Adipocyte (in vitro differentiated cells): ENCODE measurements around the gene CHST9.

Experiments
- DNase-seq: peaks from one replicate; pipeline ENCODE4 v3.0.0-alpha.2; 2015; ENCODE audit warnings: low read depth
- H3K27me3 ChIP-seq: replicated peaks from 2 replicates; pipeline ENCODE4 v1.7.0; 2013; ENCODE audit warnings: mild to moderate bottlenecking, low read length, moderate library complexity; ENCODE audit not compliant: control insufficient read depth, insufficient read depth
- H3K36me3 ChIP-seq: 2 replicates; pipeline ENCODE4 v1.7.0; 2013; ENCODE audit warnings: low read length, mild to moderate bottlenecking, moderate library complexity; ENCODE audit not compliant: control insufficient read depth, insufficient read depth, severe bottlenecking
- H3K4me1 ChIP-seq: 2 replicates; pipeline ENCODE4 v1.7.0; 2013; ENCODE audit warnings: mild to moderate bottlenecking, low read length, moderate library complexity; ENCODE audit not compliant: control insufficient read depth, insufficient read depth
- H3K4me3 ChIP-seq: 2 replicates; pipeline ENCODE4 v1.7.0; 2013; ENCODE audit warnings: mild to moderate bottlenecking, low read length, moderate library complexity
- H3K9ac ChIP-seq: 2 replicates; pipeline ENCODE4 v1.7.0; 2013; ENCODE audit warnings: mild to moderate bottlenecking, low read length, moderate library complexity
- H3K9me3 ChIP-seq: 2 replicates; pipeline ENCODE4 v1.7.0; 2013; ENCODE audit warnings: mild to moderate bottlenecking, low read length, moderate library complexity; ENCODE audit not compliant: control insufficient read depth

The CHST9 gene

GRCh38 chr18:27211569-27211968, 26.5 kb upstream of the CHST9 start:
- Histone ChIP-seq H3K9ac (no peak overlapping the region), H3K9me3 (no peaks in the 10 kb centered on the region), H3K4me3 (no peak overlapping the region), H3K4me1 (no peaks in the 10 kb centered on the region), H3K36me3 (no peaks in the 10 kb centered on the region), H3K27me3 (no peaks in the 10 kb centered on the region)
- no peak for DNase-seq

- Histone ChIP-seq H3K27me3 (no peaks in the 10 kb centered on the region), H3K9ac (no peak overlapping the region), H3K36me3 (no peaks in the 10 kb centered on the region), H3K4me3 (no peak overlapping the region), H3K4me1 (no peaks in the 10 kb centered on the region), H3K9me3 (no peaks in the 10 kb centered on the region)
- no peak for DNase-seq
Measured at GRCh38 chr18:27206411-27206810, 21.3 kb upstream of the CHST9 start.

GRCh38 chr18:27202741-27203140, 17.6 kb upstream of the CHST9 start:
- Histone ChIP-seq H3K4me3 (no peak overlapping the region), H3K36me3 (no peaks in the 10 kb centered on the region)

GRCh38 chr18:27198036-27198435, 12.9 kb upstream of the CHST9 start:
- H3K9me3 ChIP-seq: no peaks in the 10 kb centered on the region
- no peaks in the 10 kb centered on the region for H3K36me3 ChIP-seq
- H3K4me1 ChIP-seq: no peaks in the 10 kb centered on the region
- no peaks in the 10 kb centered on the region for H3K27me3 ChIP-seq
- H3K9ac ChIP-seq: no peak overlapping the region
- no peak for DNase-seq
- no peak overlapping the region for H3K4me3 ChIP-seq

More at GRCh38 chr18:27202741-27203140, 17.6 kb upstream of the CHST9 start:
- Histone ChIP-seq H3K9me3 (no peaks in the 10 kb centered on the region), H3K27me3 (no peaks in the 10 kb centered on the region), H3K4me1 (no peaks in the 10 kb centered on the region), H3K9ac (no peak overlapping the region)
- no peak for DNase-seq

GRCh38 chr18:27188309-27188708, 3.2 kb upstream of the CHST9 start:
- Histone ChIP-seq H3K36me3 (no peaks in the 10 kb centered on the region), H3K9ac (no peak overlapping the region), H3K9me3 (no peaks in the 10 kb centered on the region), H3K27me3 (peaks cover 25% of the 10 kb centered on the region), H3K4me3 (no peak overlapping the region), H3K4me1 (no peaks in the 10 kb centered on the region)
- DNase-seq: no peak

- Histone ChIP-seq H3K36me3 (no peaks in the 10 kb centered on the region), H3K4me1 (no peaks in the 10 kb centered on the region), H3K27me3 (peaks cover 37% of the 10 kb centered on the region), H3K9ac (no peak overlapping the region), H3K9me3 (no peaks in the 10 kb centered on the region), H3K4me3 (no peak overlapping the region)
- no peak for DNase-seq
Measured at GRCh38 chr18:27185897-27186296, 789 bp upstream of the CHST9 start.

GRCh38 chr18:27184115-27185024, 738 bp downstream of the CHST9 start:
- DNase-seq: no peak
- Histone ChIP-seq H3K4me3 (no peak overlapping the region), H3K9ac (no peak overlapping the region), H3K36me3 (no peaks in the 10 kb centered on the region), H3K9me3 (no peaks in the 10 kb centered on the region), H3K27me3 (peaks cover 37% of the 10 kb centered on the region), H3K4me1 (no peaks in the 10 kb centered on the region)

- no peak for DNase-seq
- H3K9ac ChIP-seq: no peak overlapping the region
- no peak overlapping the region for H3K4me3 ChIP-seq
- no peaks in the 10 kb centered on the region for H3K36me3 ChIP-seq
- peaks cover 37% of the 10 kb centered on the region for H3K27me3 ChIP-seq
- H3K4me1 ChIP-seq: no peaks in the 10 kb centered on the region
- no peaks in the 10 kb centered on the region for H3K9me3 ChIP-seq
Measured at GRCh38 chr18:27181726-27182125, 3.4 kb downstream of the CHST9 start.

- Histone ChIP-seq H3K4me3 (no peak overlapping the region), H3K9me3 (no peaks in the 10 kb centered on the region), H3K9ac (no peak overlapping the region), H3K4me1 (no peaks in the 10 kb centered on the region), H3K27me3 (peaks cover 13% of the 10 kb centered on the region), H3K36me3 (no peaks in the 10 kb centered on the region)
- no peak for DNase-seq
Measured at GRCh38 chr18:27178424-27178823, 6.7 kb downstream of the CHST9 start.

GRCh38 chr18:27175914-27176313, 9.2 kb downstream of the CHST9 start:
- Histone ChIP-seq H3K9me3 (no peaks in the 10 kb centered on the region), H3K27me3 (no peaks in the 10 kb centered on the region), H3K4me3 (no peak overlapping the region), H3K36me3 (no peaks in the 10 kb centered on the region), H3K4me1 (no peaks in the 10 kb centered on the region), H3K9ac (no peak overlapping the region)
- no peak for DNase-seq

- no peak for DNase-seq
- no peak overlapping the region for H3K4me3 ChIP-seq
Measured at GRCh38 chr18:27175245-27175644, 9.9 kb downstream of the CHST9 start.

GRCh38 chr18:27171993-27172392, 13.1 kb downstream of the CHST9 start:
- Histone ChIP-seq H3K36me3 (no peaks in the 10 kb centered on the region), H3K9ac (no peak overlapping the region), H3K4me3 (no peak overlapping the region), H3K9me3 (no peaks in the 10 kb centered on the region), H3K4me1 (no peaks in the 10 kb centered on the region), H3K27me3 (no peaks in the 10 kb centered on the region)
- DNase-seq: no peak

More at GRCh38 chr18:27175245-27175644, 9.9 kb downstream of the CHST9 start:
- Histone ChIP-seq H3K9ac (no peak overlapping the region), H3K36me3 (no peaks in the 10 kb centered on the region), H3K27me3 (no peaks in the 10 kb centered on the region), H3K4me1 (no peaks in the 10 kb centered on the region), H3K9me3 (no peaks in the 10 kb centered on the region)
